ENCODE results near the gene TCHH. TPM values are rescaled to one million over a fixed set of nuclear protein-coding genes. Genes with fewer than 3 reads are reported as not detected.
"Not testable (repeated sequence)": the region's sequence is repeated elsewhere in the genome, so short reads cannot be mapped to it uniquely, and the experiment has no call there.

Gene TCHH
- total RNA-seq, 2 donors from 2014 or later, result 0.14 to 0.23 TPM

DNA sequence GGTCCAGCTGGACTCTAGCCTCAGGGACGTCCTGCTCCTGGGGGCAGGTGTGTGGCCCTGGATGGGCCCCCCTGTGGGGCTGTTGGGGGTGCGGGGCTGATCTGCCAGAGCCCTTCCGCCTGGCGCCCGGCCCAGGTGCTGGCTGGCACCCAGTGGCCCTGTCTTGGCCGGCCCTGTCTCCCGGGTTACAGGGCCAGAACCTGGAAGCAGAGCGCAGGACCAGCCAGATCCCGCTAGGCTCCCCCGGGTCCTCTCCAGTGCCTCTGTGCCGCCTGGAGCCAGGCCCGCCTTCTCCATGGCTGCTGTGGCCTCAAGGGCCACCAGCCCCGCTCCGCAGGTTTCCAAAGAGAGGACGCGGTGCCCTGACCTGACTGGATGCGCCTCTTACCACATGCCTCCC lies 34.2 kb downstream of the TCHH start:
- DNase-seq (ENCODE audit: low spot score); intact Hi-C loops (cut with DNase I): not testable (repeated sequence)

DNA sequence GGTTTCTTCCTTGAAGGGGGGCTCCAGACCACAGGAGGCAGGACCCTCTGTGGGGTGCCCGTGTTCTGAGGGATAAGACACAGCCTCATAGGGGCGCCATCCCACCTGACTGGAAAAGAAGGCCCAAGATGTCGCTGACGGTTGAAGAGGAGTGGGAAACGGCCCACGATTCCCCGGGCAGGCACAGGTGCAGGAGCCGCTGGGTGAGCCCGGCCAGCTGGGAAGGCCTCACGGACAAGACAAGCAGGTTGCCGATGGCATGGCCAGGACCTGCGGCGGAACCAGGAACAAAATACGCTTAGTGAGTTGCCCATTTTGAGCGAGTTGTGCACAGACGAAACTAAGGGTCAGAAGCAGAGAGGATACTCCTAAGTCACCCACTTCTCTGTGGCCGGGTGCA lies 34.8 kb downstream of the TCHH start:
- intact Hi-C loops (cut with DNase I); DNase-seq (ENCODE audit: low spot score): not testable (repeated sequence)

DNA sequence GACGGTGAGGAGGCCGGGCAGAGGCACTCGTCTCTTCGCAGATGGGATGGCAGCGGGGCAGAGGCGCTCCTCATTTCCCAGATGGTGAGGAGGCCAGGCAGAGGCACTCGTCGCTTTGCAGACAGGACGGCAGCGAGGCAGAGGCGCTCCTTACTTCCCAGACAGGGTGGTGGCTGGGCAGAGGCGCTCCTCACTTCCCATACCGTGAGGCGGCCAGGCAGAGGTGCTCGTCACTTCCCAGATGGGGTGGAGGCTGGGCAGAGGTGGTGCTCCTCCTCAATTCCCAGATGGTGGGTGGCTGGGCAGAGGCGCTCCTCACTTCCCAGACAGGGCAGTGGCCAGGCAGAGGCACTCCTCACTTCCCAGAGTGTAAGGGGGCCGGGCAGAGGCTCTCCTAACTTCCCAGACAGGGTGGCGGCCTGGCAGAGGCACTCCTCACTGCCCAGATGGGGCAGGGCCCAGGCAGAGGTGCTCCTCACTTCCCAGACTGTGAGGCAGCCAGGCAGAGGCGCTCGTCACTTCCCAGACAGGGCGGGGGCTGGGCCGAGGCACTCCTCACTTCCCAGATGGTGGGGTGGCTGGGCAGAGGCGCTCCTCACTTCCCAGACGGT lies 36.3 kb downstream of the TCHH start:
- intact Hi-C loops (cut with DNase I), result no loop called here
- DNase-seq (ENCODE audit: low spot score), result no peak

DNA sequence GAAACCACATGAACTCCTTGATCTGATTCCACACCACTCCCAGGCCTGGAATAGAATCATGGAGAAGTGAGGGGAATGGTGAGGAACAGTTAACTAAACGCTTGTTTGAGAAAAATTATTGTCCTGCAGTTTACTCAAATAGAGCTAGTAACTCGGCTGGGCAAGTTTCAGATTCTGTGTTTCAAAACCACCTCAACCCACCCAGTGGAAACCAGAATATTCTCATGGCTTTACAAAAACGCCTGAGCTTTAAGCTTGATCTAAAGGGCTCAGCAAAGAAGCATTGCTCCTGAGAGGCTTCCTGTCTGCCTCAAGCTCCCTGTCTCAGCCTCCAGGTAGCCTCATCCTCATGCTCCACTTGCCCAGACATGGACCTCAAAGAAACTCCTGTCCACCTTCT lies 42.9 kb downstream of the TCHH start:
- DNase-seq (ENCODE audit: low spot score), result no peak
- intact Hi-C loops (cut with DNase I), result no loop called here

DNA sequence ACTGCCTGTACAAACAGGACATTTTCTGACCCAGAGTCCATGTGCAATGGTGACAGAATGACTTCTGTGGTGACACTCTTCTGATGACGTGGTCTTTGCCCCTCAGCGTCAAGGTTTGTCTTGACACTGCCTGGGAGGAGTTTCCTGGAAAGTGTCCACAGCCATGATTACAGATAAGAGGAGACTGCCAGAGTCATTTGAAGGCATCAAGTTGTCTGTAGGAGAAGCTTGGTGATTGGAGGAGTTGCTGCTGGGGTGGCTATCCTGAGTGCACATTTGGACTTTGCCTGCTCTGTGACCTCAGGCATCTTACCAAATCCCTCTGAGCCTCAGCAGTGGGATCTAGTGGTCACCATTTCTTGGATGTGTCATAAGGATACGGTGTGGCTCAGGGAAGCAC lies 44.1 kb downstream of the TCHH start:
- intact Hi-C loops (cut with DNase I), result no loop called here
- no peak for DNase-seq (ENCODE audit: low spot score)

DNA sequence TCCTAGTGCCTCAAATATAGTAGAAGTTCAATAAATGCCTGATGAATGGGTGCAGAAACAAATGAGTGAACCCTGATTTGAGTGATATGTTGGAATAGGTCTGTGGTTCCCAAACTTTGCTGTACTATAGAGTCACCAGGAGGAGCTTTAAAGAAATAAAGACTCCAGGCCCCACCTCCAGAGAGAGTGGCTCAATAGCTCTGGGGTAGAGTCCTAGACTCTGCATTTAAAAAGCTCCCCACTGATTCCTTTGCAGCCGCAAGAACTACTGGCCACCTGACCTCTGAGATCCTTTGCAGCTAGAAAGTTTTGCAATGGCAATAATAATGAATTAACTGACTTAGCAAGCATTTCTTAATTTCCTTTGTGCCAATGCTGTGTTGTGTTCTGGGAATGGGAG lies 47.3 kb downstream of the TCHH start:
- no peak for DNase-seq (ENCODE audit: low spot score)
- intact Hi-C loops (cut with DNase I), result loop anchor here in 1 of 2 donors (10.0 kb wide), 1 partner anchor 377 kb away; no protein-coding TSS in a partner anchor

DNA sequence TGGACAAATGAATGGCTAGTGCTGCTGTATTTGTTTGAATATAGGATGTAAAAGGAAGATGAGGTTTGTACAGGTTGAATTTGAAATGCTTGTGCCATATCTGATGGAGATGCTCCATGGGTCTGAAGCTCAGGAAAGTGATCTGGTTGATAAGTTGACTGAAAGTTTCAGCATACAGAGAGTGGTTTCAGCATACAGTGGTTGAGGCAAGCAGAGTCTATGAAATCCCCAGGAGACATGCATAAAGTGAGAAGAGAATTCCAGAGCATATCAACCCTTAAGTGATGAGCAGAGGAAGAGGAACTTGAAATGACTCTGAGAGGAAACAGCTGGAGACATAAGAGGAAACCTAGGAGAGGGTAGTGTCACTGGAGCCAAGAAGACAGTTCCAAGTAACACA lies 48.1 kb downstream of the TCHH start:
- intact Hi-C loops (cut with DNase I), result loop anchor here in 1 of 2 donors (10.0 kb wide), 1 partner anchor 378 kb away; no protein-coding TSS in a partner anchor
- DNase-seq (ENCODE audit: low spot score), result no peak

DNA sequence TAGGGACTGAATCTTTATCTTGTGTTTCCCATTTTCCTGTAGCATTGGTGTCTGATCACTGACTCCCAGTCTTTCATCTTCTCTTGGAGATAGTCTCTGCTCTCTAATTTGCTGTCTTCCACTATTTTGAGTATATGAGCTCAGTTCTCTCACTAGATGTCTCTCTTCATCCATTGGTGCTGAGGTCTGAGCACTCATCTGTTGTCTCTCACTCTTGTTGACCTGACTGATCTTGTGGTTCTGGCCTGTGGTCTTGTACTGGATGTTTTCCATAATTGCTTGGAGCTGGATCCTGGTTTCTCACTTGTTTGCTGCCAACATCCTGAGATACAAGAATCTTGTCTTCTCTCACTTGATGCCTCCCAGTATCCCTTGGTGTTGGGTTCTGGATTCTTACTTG lies 53.3 kb downstream of the TCHH start:
- intact Hi-C loops (cut with DNase I), result loop anchor here in 1 of 2 donors (10.0 kb wide), 1 partner anchor 383 kb away; no protein-coding TSS in a partner anchor

More for the DNA sequence above, 53.3 kb downstream of the TCHH start:
- no peak for DNase-seq (ENCODE audit: low spot score)

Other genes starting within 250 kb of the TCHH start
- 1 to 10 TPM; 9.4 to 9.8 TPM for gene THEM4, start 205.9 kb downstream of the TCHH start, total RNA-seq
- gene S100A10, start 121.6 kb downstream of the TCHH start, total RNA-seq, result 100 to 1,000 TPM; 244 to 281 TPM
- gene S100A11, start 78.4 kb downstream of the TCHH start, total RNA-seq, result 100 to 1,000 TPM; 406 to 484 TPM
- gene TCHHL1, start 26.4 kb downstream of the TCHH start, total RNA-seq, result not detected
- not detected for gene RPTN, start 43.8 kb upstream of the TCHH start, total RNA-seq
- gene HRNR, start 108.7 kb upstream of the TCHH start, total RNA-seq, result under 1 TPM in 1 of 2 donors, not detected in 1; 0.05 TPM
- not detected for gene FLG, start 209.8 kb upstream of the TCHH start, total RNA-seq
- not detected for gene FLG2, start 244.6 kb upstream of the TCHH start, total RNA-seq